Posterior cingulate gyrus (tissue), 11 donors: ENCODE measurements around the gene LRG1.

Experiments
- DNase-seq, 10 donors: peaks; one replicate each; pipeline versions ENCODE4 v3.0.0 to v3.0.0-alpha.2; 2020 to 2021; ENCODE audit warnings: mixed read lengths in 3 of 10
- intact Hi-C: fragments of 100-400 bp; cut with DNase I; formaldehyde crosslinking; loops from one replicate; pipeline ENCODE4 v1.15.1; 2023

Gene LRG1, protein sequence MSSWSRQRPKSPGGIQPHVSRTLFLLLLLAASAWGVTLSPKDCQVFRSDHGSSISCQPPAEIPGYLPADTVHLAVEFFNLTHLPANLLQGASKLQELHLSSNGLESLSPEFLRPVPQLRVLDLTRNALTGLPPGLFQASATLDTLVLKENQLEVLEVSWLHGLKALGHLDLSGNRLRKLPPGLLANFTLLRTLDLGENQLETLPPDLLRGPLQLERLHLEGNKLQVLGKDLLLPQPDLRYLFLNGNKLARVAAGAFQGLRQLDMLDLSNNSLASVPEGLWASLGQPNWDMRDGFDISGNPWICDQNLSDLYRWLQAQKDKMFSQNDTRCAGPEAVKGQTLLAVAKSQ

DNA sequence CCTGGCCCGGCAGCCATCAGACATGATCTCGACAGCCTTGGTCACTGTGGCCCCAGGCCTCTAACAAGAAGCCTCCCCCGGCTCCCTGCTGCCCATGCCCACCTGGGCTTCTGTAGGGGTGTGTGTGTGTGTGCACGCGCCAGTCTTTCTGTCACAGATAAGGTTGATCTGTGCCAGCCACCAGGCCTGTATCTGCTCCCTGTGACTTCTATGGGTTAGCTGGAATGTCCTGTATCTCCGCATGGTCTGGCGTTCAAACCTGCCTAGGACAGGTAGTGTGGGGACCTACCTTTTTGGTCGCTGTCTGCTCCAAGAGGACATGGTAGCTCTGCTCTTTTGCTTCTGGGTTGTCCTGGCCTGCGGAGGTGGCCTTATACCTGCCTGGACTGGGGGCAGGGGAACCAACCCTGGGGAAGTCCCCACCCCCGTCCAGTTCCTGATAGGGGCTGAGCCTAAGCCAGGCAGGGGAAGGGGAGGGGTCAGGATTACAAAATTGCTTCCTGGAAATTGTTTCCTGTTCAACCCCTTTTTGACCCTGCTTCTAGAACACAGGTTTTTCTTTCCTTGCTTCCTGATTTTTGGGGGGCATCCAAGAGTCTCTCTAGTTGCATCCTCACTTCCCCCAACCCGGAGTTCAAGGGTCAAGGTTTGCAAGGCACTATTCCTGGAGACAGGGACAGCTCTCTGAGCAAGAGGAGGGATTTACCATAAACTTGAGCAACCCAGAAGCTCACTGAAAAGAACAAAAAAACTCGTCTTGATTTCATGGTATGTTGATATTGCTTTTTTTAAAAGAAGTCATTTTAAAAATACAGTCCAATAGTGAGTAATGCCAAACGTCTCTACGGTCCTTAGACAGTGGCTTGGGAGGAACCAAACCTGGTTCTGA is at the start of gene LRG1:
TSS of gene LRG1 (minus strand) at position 344 of the 889 bp plus-strand sequence. CDS start at position 321, 23 bp downstream.
- DNase-seq = no peak
- intact Hi-C loops = no loop called here

DNA sequence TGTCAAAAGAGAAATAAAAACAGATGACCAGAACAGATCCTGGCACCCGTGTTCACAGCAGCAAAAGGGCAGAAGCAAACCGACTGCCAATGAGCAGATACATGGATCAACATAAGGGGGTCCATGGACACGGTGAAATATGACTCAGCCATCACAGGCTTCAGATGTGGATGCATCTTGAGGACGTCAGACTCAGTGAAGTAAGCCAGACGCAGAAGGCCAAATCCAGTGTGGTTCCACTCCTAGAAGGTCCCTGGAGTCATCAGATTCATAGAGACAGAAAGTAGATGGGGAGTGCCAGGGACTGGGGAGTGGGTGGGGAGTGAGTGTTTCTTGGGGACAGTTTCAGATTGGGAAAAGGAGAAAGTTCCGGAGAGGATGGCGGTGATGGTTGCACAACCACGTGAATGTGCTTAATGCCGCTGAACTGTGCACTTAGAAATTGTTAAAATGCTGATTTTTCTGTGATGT is 48.5 kb upstream of the LRG1 start:
- intact Hi-C loops = no loop called here
- no peak for DNase-seq

DNA sequence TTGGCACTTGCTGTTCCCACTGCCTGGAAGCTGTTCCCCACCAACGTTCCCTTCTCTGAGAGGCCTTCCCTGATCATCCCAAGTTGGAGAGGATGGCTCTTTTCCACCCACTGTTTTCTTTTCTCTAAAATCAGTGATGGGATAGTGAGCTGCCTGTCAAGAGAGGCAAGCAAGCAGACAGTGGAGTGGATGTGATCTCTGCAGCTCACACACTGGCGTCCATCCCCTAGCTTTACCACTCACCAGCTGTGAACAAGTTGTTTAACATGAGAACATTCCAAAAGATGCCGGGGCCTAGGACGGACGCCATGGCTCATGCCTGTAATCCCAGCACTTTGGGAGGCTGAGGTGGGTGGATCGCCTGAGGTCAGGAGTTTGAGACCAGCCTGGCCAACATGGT is 47.7 kb upstream of the LRG1 start:
- DNase-seq = no peak
- intact Hi-C loops = no loop called here

DNA sequence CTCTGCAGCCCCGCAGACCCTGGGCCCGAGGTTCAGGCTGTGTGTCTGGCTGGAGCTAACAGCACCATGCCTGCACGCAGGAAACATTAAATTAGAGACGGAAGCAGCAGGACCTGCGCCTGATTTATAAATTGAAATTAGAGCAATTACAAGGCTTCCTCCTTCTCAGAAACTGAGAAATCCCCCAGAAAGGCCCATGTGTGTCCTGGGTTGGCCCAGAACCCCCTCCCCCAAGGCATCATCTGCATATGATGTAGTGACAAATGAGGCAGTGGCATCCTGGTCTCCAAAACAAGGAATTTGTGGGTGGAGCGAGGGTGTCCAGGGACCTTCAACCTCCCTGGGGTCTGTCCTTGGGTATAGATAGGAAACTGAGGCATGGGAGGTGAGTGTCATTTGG is 46.9 kb upstream of the LRG1 start:
- intact Hi-C loops = no loop called here
- DNase-seq = no peak

DNA sequence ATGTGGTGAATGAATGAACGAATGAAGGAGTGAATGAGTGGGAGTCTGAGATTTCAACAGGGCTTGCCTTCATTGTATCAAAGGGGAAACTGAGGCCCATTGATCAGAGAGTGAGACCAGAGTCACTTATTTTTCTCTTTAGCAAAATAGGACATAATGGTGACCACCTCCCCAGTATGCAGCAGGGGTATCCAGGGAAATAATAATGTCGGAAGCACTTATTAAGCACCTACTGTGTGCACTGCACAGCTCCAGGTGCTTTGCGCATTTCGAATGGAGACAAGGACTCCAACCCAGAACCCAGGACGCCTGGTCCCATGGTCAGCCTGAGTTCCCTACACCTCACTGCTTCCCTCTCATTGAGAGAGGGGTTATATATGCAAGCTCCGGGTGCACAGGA is 46.4 kb upstream of the LRG1 start:
- intact Hi-C loops = no loop called here
- DNase-seq = no peak

DNA sequence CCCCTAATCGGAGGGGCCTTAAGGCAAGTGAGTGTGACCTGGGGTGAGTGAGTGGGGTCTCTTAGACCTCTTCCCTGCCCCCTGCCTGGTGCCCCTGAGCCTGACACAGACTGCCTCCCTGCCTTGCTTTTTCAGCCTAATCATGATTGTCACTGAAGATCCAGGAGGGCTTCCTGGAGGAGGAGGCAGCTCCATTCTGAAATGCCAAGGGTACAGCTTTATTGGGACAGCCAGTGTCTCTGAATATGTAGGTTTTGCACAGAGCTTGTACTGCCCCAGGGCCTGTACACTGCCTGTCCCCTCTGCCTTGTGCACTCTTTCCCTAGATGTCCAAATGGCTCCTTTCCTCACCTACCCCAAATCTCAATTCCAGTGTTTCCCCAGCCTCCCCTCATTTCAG is 45.7 kb upstream of the LRG1 start:
- intact Hi-C loops = no loop called here
- no peak for DNase-seq

DNA sequence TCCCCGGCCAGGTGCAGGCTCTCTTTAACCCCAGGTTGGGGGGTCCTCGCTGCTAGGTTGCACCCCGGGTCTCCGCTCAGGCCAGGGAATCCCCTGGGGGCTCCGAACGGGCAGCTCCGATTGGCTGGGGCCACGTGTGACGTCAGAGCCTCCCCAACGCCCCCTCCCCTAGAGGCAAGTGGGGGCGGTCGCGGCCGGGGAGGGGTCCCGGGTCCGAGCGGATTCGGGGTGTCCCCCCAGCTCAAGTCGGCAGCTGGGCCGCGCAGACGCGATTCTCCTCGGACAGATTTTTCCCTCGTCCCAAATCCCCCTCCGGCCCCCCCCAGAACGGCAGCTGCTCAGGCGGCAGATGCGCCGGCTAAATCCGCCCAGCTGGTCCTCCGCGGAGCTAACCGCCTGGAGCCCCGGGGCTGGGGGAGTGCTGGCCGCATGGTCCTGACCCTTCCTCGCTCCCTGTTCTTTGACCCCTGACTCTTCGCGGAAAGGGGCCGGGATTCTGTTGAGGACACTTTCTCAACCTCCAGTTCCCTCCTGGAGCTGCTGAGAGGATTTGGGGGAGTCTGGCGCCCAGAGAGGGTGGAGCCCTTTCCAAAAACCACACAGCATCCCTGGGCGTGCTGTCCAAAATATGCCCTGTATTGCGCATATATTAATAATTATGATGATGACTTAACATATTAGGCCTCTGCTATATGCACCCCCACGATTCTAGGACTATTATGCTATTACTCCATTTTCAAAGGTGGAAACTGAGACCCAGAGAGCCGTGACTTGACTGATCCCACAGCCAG is 45.0 kb upstream of the LRG1 start:
- intact Hi-C loops = no loop called here
- DNase-seq = peak in 8 of 10 donors; percentile 25 to 91 (median 34)

DNA sequence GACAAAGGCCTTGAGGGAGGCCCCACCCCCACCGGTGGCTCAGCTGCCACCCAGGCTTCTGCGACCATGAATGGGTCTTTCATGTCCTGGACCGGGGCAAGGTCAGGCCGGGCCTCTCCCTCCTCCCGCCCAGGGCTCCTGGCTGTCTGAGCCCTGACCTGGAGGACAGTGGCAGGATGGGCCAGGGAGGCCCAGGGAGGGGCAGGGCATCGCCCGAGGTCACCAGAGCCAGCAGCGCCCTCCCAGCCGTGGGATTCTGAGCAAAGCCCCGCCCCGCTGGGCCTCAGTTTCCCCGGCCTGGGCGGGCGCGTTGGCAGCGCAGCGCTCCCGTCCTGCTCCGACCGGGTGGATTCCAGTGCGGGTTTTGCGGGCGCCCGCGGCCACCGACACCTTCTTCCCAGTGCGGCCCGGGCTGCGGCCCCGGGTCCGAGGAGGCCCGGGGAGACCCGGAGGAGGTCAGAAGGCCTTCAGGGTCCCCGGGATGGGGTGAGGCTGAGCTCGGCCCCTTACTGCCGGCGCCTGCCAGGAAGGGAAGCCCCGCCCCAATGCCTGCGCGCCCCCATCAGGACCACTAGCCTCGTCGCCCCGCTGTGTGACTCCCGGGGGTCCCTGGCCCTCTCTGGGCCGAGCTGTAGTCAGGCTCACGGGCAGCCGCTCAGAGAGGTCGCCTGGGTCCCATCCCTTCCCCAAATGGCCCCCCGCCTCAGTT is 44.3 kb upstream of the LRG1 start:
- peak in 9 of 10 donors; percentile 30 to 93 (median 56) for DNase-seq
- intact Hi-C loops = no loop called here

DNA sequence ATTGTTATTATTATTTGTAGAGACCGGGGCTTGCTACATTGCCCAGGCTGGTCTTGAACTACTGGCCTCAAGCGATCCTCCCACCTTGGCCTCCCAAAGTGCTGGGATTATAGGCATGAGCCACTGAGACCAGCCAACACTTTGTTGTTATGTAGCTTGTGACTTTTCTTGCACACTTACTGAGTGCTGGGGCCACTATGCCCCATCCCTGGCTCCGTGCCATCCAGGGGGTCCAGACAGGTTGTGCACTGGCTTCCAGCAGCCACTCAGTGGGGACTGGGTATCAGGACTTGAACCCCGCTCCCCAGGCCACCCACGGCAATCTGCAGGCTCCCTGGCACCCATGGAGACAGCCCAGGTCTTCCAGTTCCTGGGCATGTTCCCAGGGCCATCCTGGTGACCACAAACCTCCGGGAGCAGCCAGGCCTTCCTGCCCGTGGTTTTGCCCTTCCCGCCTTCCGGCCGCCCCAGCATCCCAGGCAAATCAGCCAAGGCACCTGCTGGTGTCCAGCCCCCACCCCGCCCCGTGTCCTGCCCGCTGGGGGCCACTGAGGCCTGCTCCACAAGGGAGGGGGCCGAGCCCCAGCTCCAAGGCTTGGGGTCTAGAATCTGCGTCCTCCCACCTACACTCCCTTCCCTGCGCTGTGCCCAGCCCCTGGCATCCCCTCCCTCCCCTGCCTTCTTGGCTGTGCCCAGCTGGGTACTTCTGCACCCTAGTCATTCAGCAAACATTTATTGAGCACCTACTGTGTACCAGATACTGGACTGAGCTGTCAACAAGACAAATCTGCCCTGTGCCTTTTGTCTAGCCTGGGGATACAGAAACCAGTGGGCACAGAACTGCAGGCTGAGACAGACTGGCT is 43.4 kb upstream of the LRG1 start:
- DNase-seq = no peak
- intact Hi-C loops = no loop called here

DNA sequence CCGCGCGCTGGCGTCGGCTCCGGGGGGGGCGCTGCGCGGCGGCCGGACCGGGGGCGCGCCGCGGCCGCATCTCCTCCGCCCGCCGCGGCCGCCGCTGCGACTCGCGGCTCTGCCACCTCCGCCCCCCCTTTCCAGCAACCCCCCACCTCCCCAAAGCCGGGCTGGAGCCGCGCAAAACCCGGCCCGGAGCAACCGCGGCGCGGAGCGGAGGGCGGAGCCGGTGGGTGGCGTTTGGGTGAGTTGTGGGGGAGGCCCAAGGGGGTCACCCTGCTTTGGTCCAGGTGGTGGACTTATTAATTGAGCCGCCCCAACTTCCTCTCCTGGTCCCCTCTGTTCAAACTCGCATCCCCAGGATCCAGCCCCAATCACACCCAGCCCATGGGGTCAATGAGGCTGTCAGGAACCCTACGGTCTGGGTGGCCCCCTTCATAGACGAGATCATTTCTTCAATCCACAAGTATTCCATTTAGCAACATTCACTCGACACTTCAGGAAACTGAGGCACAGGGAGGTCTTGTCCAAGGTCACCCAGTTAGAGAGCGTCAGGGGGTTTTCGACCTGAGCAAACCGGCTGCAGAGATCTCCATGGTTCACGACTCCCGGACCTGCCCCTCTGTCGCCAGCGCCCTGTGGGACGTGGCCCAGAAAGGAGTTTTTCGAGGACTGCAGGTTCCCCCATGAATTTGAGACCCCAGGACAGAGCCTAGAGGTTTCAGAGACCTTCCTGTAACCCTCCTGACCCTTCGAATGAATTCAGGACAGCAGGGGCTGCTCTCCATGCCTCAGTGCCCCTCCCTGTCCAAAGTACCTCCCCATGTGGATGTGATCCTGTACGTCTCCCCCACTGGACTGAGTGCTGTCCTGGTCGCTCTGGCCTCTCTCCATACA is 42.1 kb upstream of the LRG1 start:
- intact Hi-C loops = no loop called here

DNA sequence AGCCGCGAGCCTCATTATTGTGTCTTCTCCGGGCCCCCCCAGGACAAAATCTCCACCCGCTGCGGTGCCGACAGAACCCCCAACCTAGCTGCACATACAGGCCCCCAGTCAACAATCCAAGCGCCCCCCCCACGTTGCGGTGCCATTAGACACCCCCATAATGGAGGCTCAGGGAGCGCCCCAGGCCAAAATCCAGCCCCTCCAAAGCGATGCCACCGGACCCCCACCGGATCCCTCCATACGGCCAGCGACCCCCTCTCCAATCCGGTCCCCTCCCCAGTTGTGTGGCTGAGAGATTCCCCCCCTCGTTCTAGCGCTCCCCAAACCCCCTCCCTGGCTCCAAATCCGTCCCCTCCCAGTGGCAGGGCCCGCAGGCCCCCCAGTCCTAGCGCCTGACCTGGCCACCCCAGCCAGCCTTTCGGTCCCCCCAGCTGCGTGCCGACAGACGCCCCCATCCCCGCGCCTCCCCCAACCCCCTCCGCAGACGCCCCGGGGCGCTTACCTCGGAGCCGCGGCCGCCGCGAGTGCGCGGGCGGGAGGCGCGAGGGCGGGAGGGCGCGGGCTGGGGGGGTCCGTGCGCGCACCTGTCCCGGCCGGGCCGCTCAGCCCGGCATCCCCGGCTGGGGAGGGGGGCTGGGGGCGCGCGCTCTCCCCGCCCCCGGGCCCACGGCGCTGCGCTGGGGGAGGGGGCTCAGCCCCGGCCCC is 41.3 kb upstream of the LRG1 start:
- DNase-seq = peak in 1 of 10 donors; percentile 14
- intact Hi-C loops = no loop called here

More for the DNA sequence above, 42.1 kb upstream of the LRG1 start:
- peak in 7 of 10 donors; percentile 23 to 92 (median 47) for DNase-seq

DNA sequence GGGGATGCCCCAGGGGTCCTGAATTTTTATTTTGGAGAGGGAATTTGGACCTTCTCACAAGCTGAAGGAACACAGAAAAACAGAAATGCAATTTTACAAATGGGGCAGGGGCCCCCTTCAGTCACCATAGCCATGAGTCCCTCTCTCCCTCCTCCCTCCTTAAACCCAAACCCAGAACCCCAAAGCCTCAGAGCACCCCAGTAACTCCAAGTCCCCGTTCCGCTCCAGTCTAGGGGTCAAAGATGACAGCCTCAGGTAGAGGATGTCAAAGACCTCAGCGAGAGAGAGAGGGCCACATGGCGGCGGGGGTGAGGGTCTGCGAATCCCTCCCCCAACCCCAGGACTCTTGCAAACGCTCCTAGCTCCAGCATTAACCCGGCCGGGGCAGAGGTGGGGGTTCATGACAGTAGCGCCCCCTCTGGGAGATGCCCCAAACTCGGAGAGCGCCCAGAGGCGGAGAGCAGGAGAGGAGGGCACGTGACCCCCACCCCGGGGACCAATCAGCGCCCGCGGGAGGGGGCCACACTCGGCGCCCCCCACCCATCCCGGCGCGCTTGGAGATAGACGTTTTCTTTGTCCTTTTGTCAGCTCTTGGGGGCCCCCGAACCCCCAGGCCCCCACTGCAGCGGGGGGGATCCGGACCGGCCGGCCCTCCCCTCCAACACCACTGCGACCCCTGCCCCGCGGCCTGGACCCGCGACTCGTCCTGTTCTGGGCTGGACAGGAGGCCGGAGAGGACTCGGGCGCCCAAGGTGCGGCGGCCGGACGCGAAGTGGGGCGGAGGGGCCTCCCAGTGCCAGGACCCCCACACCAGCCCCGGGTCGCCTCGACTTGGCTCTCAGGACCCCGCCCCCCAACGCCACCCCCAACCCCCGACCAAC is 40.4 kb upstream of the LRG1 start:
- intact Hi-C loops = no loop called here
- peak in 3 of 10 donors; percentile 32 to 83 (median 32) for DNase-seq

DNA sequence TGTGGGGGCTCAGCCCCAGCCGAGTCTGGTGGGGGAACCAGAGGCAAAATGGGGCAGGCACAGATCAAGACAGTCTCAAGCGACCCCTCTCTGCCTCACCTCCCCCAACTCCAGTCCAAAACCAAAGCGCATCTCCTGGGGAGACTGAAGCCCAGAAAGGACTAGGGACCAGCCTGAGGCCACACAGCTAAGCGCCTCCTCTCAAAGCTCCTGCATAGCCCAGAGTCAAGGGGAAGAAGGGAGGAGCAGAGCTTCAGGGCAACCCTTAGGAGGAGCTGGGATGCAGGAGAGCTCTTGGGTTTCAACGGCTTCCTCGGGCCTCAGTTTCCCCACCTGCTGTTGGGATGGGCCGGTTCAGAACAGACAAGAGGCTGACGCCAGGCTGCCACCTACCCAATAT is 39.6 kb upstream of the LRG1 start:
- peak in 1 of 10 donors; percentile 61 for DNase-seq
- intact Hi-C loops = no loop called here

DNA sequence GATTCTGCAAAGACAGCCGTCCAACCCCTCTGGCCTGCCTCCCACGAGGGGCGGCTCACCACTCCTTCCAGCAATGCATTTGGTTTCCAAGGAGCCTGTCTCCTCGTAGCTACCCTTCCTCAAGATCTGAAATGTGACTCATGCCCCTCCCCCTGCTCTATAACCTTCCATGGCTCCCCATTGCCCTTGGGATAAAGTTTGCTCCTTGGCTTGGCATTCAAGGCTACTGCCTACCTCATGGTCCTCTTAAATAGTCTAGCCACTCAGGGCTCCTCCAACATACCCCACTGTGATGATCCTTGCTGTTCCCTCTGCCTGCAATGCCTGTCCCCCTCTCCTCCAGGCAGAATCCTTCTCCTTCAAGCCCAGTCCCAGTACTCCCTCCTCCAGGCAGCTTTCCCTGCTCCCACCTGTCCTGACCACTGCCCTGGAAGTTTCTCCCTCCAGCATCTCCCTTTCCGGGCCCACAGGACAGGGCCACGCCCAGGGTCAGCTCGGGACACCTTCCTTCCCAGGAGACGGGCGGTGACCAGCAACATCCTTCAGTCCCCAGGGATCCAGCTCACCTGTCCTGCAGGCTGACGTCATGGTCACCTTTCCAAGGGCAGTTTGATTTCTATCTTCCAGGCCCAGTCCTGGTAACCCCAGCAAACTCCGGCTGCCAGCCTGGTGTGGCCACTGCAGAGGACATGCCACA is 38.9 kb upstream of the LRG1 start:
- intact Hi-C loops = no loop called here
- no peak for DNase-seq

DNA sequence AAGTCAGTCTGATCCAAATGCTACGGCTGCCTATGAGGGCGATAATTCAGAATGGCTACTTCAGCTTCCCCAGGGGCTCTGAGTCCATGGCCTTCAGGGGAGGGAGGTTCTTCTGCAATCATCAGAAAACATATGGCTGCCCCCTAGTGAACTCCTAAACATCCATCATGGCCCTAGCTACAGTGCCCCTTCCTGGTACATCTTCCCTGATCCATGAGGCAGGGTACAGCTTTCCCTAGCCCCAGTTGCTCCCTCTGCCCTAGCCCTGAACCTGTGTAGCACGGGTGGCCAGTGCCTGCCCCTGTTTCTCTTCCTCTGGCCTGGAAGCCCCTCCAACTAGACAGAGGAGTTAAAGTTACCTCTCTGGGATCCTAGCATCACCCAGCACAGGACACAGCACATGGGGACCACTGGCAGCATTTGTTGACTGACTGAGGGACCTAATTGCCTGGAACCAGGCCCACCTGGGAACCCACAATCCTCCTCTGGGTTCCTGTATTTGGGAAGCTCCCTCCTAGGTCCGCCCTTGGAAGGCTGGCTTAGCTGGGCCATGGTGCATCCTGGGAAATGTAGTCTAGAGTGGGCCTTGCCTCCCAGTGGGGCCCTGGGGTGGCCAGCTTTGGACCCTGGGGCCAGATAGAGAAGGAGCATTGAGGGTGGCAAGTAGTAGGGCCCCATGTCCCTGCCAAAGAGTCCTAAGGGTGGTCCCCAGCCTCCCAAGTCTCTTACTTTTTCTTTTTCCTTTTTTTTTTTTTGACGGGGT is 37.4 kb upstream of the LRG1 start:
- DNase-seq = no peak
- intact Hi-C loops = loop anchor here (2.0 kb wide), 1 partner anchor 60 kb away; no protein-coding TSS in a partner anchor
